ENCODE data around the gene MRPL24.

The MRPL24 gene

DNA sequence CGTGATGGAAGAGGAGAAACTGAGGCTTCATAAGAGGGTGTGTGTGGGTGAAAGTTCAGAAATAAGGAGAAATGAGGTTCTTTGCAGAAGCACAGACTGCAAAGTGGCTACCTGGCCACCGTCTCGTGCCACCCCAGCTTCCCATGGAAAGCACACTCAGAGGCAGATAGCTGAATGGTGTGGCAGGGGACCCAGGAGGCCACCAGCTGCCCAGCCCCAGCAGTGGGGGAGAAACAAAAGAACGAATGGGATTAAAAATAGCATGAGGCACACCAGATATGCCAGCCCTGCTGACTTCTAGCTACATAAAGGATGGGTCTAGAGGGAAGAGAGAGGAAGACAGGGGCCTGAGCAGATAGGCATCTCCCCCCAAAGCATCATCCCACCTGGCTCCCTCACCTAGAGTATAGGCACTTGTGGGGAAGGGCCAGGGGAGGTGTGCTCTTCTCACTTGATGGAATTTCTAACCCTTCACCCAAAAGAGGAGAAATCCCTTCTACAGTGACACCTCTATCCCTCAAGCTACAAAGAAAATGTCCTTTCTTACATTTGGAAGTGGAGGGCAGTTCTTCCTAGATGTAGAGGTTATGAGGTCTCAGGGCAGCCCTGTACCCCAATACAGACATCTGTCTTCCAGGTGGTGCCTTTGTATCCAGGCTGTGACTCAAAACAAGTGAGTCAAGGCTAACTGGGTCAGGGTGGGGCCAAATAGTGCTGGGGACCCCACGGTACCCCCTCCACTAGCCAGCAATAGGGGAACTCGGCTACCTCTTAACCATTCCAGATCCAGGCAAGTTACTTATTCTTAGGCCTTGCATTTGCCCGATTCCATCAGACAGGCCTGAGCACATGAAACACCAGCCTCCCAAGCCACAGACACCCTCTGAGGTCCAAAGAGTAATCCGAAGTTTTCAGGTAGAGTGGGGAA lies 7.1 kb upstream of the MRPL24 start:
- ChIA-PET CTCF (interaction anchor here (0.6 to 2.3 kb wide), 6 partner anchors 22 to 278 kb away, joined by 3 to 18 read pairs (median 4); no protein-coding TSS in a partner anchor), POLR2A (interaction anchor here (1.0 to 2.9 kb wide), 3 partner anchors 19 to 93 kb away, joined by 4 to 31 read pairs (median 30); partner anchors contain the start of genes ISG20L2, METTL25B and PRCC)
- no peak for DNase-seq (ENCODE audit: extremely low spot score)
- TF ChIP-seq FOXA1 (IDR thresholded peaks at IDR 0.05) (no peak), FOXM1 (IDR thresholded peaks at IDR 0.05; ENCODE audit: borderline replicate concordance) (no peak), ELF4 (IDR thresholded peaks at IDR 0.05) (no peak)

DNA sequence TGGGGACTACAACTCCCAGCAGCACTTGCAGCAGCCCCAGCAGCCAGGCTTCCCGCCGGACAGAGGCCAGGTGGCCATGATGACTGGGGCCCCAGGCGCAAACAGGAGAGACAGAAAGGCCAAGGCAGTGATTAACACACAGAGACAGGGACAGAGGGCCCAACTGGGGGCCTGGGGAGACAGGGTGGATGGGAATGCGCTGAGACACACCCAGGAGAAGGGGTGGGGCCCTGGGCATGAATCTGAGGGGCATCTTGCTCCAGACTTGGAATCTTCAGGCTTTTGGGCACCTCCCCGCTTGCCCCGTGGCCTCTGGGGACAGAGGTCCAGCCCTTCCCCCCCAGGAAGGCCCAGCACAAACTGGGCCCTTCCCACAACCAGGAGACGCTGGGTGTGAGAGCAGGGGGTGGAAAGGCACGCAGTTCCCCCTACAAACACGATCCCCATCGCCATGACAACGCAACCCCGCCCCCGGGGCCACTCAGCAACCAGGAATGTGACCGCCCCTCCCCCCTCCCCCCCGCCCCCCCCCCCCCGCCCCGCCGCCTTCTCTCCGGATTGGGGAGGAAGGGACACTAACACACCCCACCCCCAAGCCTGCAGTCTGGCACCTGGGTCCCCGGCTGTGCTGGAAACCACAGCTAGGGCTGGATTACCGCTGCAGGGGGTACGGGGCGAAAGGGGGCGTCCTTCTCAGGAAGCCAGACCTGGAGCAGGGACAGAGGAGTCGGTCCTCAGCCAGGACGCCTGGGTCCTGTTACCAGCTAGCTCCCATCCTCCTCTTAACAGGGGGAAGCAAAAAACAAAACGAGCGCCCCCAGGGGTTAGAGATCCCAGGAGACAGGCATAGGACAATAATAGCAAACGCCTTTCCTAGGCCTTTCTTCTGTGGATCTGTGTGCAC lies 6.1 kb upstream of the MRPL24 start:
- CTCF ChIA-PET: interaction anchor here (0.6 to 2.3 kb wide), 6 partner anchors 21 to 281 kb away, joined by 3 to 18 read pairs (median 4); no protein-coding TSS in a partner anchor
- peak; percentile 72 for DNase-seq (ENCODE audit: extremely low spot score)
- TF ChIP-seq HDGF (IDR thresholded peaks at IDR 0.05; ENCODE audit: borderline replicate concordance): peak; percentile 71; the same call in 1 of the 2 replicates
- TF ChIP-seq, protein P1, sequence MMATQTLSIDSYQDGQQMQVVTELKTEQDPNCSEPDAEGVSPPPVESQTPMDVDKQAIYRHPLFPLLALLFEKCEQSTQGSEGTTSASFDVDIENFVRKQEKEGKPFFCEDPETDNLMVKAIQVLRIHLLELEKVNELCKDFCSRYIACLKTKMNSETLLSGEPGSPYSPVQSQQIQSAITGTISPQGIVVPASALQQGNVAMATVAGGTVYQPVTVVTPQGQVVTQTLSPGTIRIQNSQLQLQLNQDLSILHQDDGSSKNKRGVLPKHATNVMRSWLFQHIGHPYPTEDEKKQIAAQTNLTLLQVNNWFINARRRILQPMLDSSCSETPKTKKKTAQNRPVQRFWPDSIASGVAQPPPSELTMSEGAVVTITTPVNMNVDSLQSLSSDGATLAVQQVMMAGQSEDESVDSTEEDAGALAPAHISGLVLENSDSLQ (IDR thresholded peaks at IDR 0.05): 0 out of 2 replicates have a peak, but pooled peaks have one; percentile 35
- no peak for TF ChIP-seq BHLHE40 (IDR thresholded peaks at IDR 0.05; ENCODE audit: borderline replicate concordance)
- POLR2A ChIA-PET: interaction anchor here (1.0 to 2.9 kb wide), 4 partner anchors 11 to 94 kb away, joined by 4 to 31 read pairs (median 17); partner anchors contain the start of genes ISG20L2, METTL25B and PRCC

DNA sequence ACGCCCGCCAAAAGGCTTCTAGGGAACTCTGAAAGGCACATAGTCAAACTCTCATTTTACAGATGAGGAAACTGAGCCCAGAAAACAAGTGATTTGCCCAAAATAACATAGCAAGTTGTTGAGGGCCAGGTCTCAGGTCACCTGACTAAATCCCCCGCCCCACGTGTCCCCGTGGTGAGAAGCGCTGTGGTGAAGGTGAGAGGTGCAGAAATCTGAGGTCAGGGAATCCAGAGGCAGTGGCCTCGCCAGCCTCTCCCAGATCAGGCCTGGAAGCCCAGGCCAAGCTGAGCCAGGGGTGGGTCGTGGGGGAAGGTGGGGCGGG lies 5.5 kb upstream of the MRPL24 start:
- no peak for DNase-seq (ENCODE audit: extremely low spot score)
- CTCF ChIA-PET: interaction anchor here (2.3 kb wide), 1 partner anchor 20 kb away, joined by 18 read pairs; no protein-coding TSS in a partner anchor
- POLR2A ChIA-PET: interaction anchor here (1.4 to 2.9 kb wide), 3 partner anchors 10 to 21 kb away, joined by 4 to 31 read pairs (median 30); partner anchors contain the start of genes ISG20L2, METTL25B and PRCC
- TF ChIP-seq LEF1 (IDR thresholded peaks at IDR 0.05; ENCODE audit: borderline replicate concordance) (no peak), ELF4 (IDR thresholded peaks at IDR 0.05) (no peak)

DNA sequence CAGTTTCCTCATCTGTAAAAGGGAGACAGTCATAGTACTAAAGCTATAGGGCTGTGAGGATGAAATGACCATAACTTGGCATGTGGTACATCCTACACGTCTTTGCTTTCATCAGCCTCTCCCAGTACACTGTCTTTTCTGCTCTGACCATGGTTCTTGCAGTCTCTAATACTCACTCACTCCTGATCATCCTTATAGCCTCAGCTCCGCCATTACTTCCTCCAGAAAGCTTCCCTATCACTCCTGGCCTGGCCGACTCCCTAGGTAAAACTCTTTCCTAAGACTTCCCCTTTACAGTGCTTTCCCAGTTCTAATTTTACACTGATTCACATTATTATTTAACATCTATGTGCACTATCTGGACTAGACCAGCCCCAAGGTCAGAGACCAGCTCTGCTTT lies 5.0 kb upstream of the MRPL24 start:
- no peak for DNase-seq (ENCODE audit: extremely low spot score)
- POLR2A ChIA-PET: interaction anchor here (1.4 to 2.9 kb wide), 3 partner anchors 10 to 22 kb away, joined by 4 to 31 read pairs (median 30); partner anchors contain the start of genes ISG20L2, METTL25B and PRCC
- CTCF ChIA-PET: interaction anchor here (2.3 kb wide), 1 partner anchor 20 kb away, joined by 18 read pairs; no protein-coding TSS in a partner anchor
- no peak for TF ChIP-seq SP1 (IDR thresholded peaks at IDR 0.05)

DNA sequence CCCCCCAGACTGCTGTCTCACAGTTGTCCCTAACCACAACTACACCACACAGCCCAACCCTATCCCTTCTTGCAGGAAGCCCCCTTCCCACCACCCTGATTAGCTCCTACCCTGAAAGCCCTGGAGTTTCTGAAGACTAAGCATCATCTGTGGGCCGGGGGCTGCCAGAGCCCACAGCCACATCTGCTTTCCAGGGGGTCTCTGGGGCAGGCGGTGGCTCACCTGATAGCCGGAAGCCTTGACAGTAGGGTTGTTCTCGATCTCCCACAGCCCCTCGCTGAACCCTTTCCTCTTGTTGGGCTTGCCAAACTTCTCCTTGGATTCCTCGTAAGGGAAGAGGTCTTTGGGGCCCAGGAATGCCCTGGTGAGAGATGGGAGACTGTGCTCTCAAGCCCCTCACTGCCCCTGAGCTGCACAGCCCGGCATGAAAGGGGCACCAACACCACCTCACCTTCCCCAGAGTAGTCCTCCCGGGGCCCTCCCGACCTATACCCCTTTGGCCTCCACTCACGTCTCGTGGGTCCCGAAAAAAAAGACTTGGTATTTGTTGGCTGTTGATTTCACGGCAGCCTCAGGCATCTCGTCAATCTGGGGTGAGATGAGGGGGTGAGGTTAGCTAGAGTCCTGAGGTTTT lies 4.0 kb upstream of the MRPL24 start:
- TF ChIP-seq ELF4 (IDR thresholded peaks at IDR 0.05): no peak
- TF ChIP-seq L3MBTL2 (conservative IDR thresholded peaks at IDR 0.05): no peak
- no peak for TF ChIP-seq LEF1 (IDR thresholded peaks at IDR 0.05; ENCODE audit: borderline replicate concordance)
- no peak for TF ChIP-seq FOXK2 (IDR thresholded peaks at IDR 0.05)
- no peak for TF ChIP-seq FOXA1 (IDR thresholded peaks at IDR 0.05)
- TF ChIP-seq NFRKB (IDR thresholded peaks at IDR 0.05): no peak
- no peak for TF ChIP-seq ARNT (IDR thresholded peaks at IDR 0.05)
- DNase-seq (ENCODE audit: extremely low spot score): no peak
- POLR2A ChIA-PET: interaction anchor here (0.7 kb wide), 1 partner anchor 24 kb away, joined by 3 read pairs; no protein-coding TSS in a partner anchor
- CTCF ChIA-PET: no interaction called here

DNA sequence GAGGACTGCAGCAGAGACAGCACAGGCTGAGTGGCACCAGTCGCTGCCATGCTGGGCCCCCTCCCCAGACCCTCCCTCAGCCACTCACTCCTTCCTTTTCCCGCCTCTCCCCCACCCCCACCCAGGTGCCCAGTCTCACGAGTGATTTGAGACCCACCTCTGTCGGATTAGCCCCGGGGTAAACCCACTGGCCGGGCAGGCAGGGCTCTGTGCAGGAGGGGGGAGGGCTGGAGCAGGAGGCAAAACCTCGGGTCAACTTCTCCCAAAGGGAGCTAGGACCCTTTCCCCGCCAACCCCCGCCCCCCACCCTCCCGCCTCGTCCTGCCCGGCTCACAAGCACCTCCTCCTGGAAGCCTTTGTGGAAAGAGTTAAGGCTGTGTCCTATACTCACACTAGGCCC lies 3.5 kb upstream of the MRPL24 start:
- CTCF ChIA-PET: no interaction called here
- TF ChIP-seq BHLHE40 (IDR thresholded peaks at IDR 0.05; ENCODE audit: borderline replicate concordance): no peak
- TF ChIP-seq, protein P1 (IDR thresholded peaks at IDR 0.05): no peak
- TF ChIP-seq TARDBP (IDR thresholded peaks at IDR 0.05): no peak
- TF ChIP-seq SUZ12 (IDR thresholded peaks at IDR 0.05): no peak
- TF ChIP-seq ARNT (IDR thresholded peaks at IDR 0.05): no peak
- no peak for TF ChIP-seq FOXK2 (IDR thresholded peaks at IDR 0.05)
- TF ChIP-seq CTBP1 (IDR thresholded peaks at IDR 0.05; ENCODE audit: borderline replicate concordance): no peak
- TF ChIP-seq LEF1 (IDR thresholded peaks at IDR 0.05; ENCODE audit: borderline replicate concordance): no peak
- TF ChIP-seq ELF4 (IDR thresholded peaks at IDR 0.05): no peak
- no peak for DNase-seq (ENCODE audit: extremely low spot score)
- POLR2A ChIA-PET: interaction anchor here (0.7 kb wide), 1 partner anchor 24 kb away, joined by 3 read pairs; no protein-coding TSS in a partner anchor
